Activated CD4-positive, CD25-positive, alpha-beta regulatory T cell treated with anti-CD3 and anti-CD28 coated beads, Interleukin-2, amount 50 U/mL, for 16 hours (primary cell): ENCODE results near the gene RPLP2.

Experiments used
- DNase-seq: peaks from one replicate; pipeline ENCODE4 v3.0.0-alpha.2; 2020; ENCODE audit warnings: low read depth, low spot score

Gene RPLP2

GRCh38 chr11:823441-824291 is 13.9 kb downstream of the RPLP2 start:
- no peak for DNase-seq

GRCh38 chr11:824292-824880 is 14.6 kb downstream of the RPLP2 start:
- DNase-seq: no peak

- DNase-seq: no peak
Measured at GRCh38 chr11:824942-825341, 15.2 kb downstream of the RPLP2 start.

- DNase-seq: no peak
Measured at GRCh38 chr11:825366-826226, 15.8 kb downstream of the RPLP2 start.

GRCh38 chr11:826227-826621 is 16.5 kb downstream of the RPLP2 start:
- DNase-seq: no peak

GRCh38 chr11:826836-827145 is 17.0 kb downstream of the RPLP2 start:
- DNase-seq: no peak

GRCh38 chr11:827146-827896 is 17.6 kb downstream of the RPLP2 start:
- DNase-seq: no peak

- no peak for DNase-seq
Measured at GRCh38 chr11:827897-828192, 18.1 kb downstream of the RPLP2 start, which contains the start of gene CRACR2B. Gene CRACR2B, plus strand, starts transcription at chr11:827919. Its CDS starts 689 bp downstream, at chr11:828608.

- no peak for DNase-seq
Measured at GRCh38 chr11:828506-829175, 18.9 kb downstream of the RPLP2 start.

- DNase-seq: no peak
Measured at GRCh38 chr11:829176-829846, 19.5 kb downstream of the RPLP2 start.

GRCh38 chr11:829847-830294 is 20.1 kb downstream of the RPLP2 start:
- no peak for DNase-seq

GRCh38 chr11:830295-831117 is 20.7 kb downstream of the RPLP2 start:
- DNase-seq: no peak

- DNase-seq: no peak
Measured at GRCh38 chr11:831118-831864, 21.5 kb downstream of the RPLP2 start.

GRCh38 chr11:831961-832528 is 22.3 kb downstream of the RPLP2 start:
- DNase-seq: no peak

GRCh38 chr11:832529-833113 is 22.9 kb downstream of the RPLP2 start, which contains the start of gene CD151:
Gene CD151, plus strand, starts transcription at chr11:832952. Its CDS starts 3,118 bp downstream, at chr11:836070.
- no peak for DNase-seq

GRCh38 chr11:833114-833791 is 23.5 kb downstream of the RPLP2 start:
- DNase-seq: no peak

GRCh38 chr11:833849-834311 is 24.1 kb downstream of the RPLP2 start:
- no peak for DNase-seq
